H9 (cell line): Measurements from ENCODE around the gene COL27A1. TPM values are rescaled to one million over a fixed set of nuclear protein-coding genes. Genes with fewer than 3 reads are reported as not detected.

Source experiments
- DNase-seq: peaks from one replicate; pipeline ENCODE4 v3.0.0-alpha.2; 2017
- H2AFZ ChIP-seq: one replicate; pipeline ENCODE4 v1.6.1; 2013; ENCODE audit warnings: mild to moderate bottlenecking, low read length, control low read depth, moderate library complexity
- H2AK5ac ChIP-seq: 2 replicates; pipeline ENCODE4 v1.6.1; 2013; ENCODE audit warnings: low read length, control low read depth, mixed read lengths; ENCODE audit not compliant: insufficient read length
- H2BK120ac ChIP-seq: one replicate; pipeline ENCODE4 v1.6.1; 2013; ENCODE audit warnings: low read depth, mild to moderate bottlenecking, low read length, control low read depth, inconsistent platforms; ENCODE audit not compliant: poor library complexity, severe bottlenecking
- H2BK12ac ChIP-seq: 2 replicates; pipeline ENCODE4 v1.6.1; 2013; ENCODE audit warnings: low read length, control low read depth, mixed read lengths, low read depth; ENCODE audit not compliant: insufficient read length
- H2BK15ac ChIP-seq: 2 replicates; pipeline ENCODE4 v1.6.1; 2013; ENCODE audit warnings: low read depth, low read length, control low read depth
- H2BK20ac ChIP-seq: one replicate; pipeline ENCODE4 v1.6.1; 2013; ENCODE audit warnings: low read depth, mild to moderate bottlenecking, low read length, control low read depth, inconsistent platforms; ENCODE audit not compliant: poor library complexity, severe bottlenecking
- H2BK5ac ChIP-seq: 2 replicates; pipeline ENCODE4 v1.6.1; 2013; ENCODE audit warnings: low read length, control low read depth, mixed read lengths; ENCODE audit not compliant: insufficient read length
- H3K14ac ChIP-seq: 2 replicates; pipeline ENCODE4 v1.6.1; 2013; ENCODE audit warnings: low read length, control low read depth; ENCODE audit not compliant: insufficient read depth
- H3K18ac ChIP-seq: 2 replicates; pipeline ENCODE4 v1.6.1; 2013; ENCODE audit warnings: low read depth, mild to moderate bottlenecking, mixed read lengths, low read length, control low read depth; ENCODE audit not compliant: insufficient read length
- H3K23ac ChIP-seq: 2 replicates; pipeline ENCODE4 v1.6.1; 2013; ENCODE audit warnings: low read length, control low read depth, mixed read lengths, low read depth; ENCODE audit not compliant: insufficient read length
- H3K23me2 ChIP-seq: 2 replicates; pipeline ENCODE4 v1.6.1; 2013; ENCODE audit warnings: low read depth, mild to moderate bottlenecking, mixed read lengths, low read length, control low read depth; ENCODE audit not compliant: insufficient read length, poor library complexity, severe bottlenecking
- H3K27ac ChIP-seq: 2 replicates; pipeline ENCODE4 v1.5.1; 2013; ENCODE audit warnings: low read length, control low read depth, mixed read lengths, low read depth; ENCODE audit not compliant: insufficient read length
- H3K27me3 ChIP-seq: 2 replicates; pipeline ENCODE4 v1.6.1; 2013; ENCODE audit warnings: low read length, control low read depth, inconsistent platforms; ENCODE audit not compliant: insufficient read depth
- H3K4ac ChIP-seq: 2 replicates; pipeline ENCODE4 v1.6.1; 2013; ENCODE audit warnings: low read depth, mild to moderate bottlenecking, control low read depth, inconsistent platforms, low read length, moderate library complexity
- H3K4me1 ChIP-seq: 2 replicates; pipeline ENCODE4 v1.6.1; 2013; ENCODE audit warnings: low read length, control low read depth, inconsistent platforms; ENCODE audit not compliant: insufficient read depth
- H3K4me2 ChIP-seq: 2 replicates; pipeline ENCODE4 v1.6.1; 2013; ENCODE audit warnings: low read length, control low read depth, mixed read lengths; ENCODE audit not compliant: insufficient read length, insufficient read depth
- H3K56ac ChIP-seq: 2 replicates; pipeline ENCODE4 v1.6.1; 2013; ENCODE audit warnings: low read depth, mild to moderate bottlenecking, mixed read lengths, low read length, control low read depth; ENCODE audit not compliant: insufficient read length
- H3K79me1 ChIP-seq: 2 replicates; pipeline ENCODE4 v1.6.1; 2013; ENCODE audit warnings: low read depth, mild to moderate bottlenecking, moderate library complexity, low read length, control low read depth, inconsistent platforms; ENCODE audit not compliant: insufficient read depth, poor library complexity, severe bottlenecking
- H3K79me2 ChIP-seq: 2 replicates; pipeline ENCODE4 v1.6.1; 2013; ENCODE audit warnings: low read length, control low read depth, inconsistent platforms; ENCODE audit not compliant: insufficient read depth
- H3K9ac ChIP-seq: 2 replicates; pipeline ENCODE4 v1.6.1; 2013; ENCODE audit warnings: low read length, control low read depth, mixed read lengths; ENCODE audit not compliant: insufficient read length; ENCODE audit errors: extremely low read depth
- H3K9me3 ChIP-seq: one replicate; pipeline ENCODE4 v1.6.1; 2013; ENCODE audit warnings: low read depth, low read length, inconsistent platforms; ENCODE audit not compliant: control insufficient read depth
- H3T11ph ChIP-seq: one replicate; pipeline ENCODE4 v1.6.1; 2013; ENCODE audit warnings: mild to moderate bottlenecking, low read length, control low read depth, inconsistent platforms
- H4K20me1 ChIP-seq: one replicate; pipeline ENCODE4 v1.6.1; 2013; ENCODE audit not compliant: control insufficient read depth, insufficient read length, insufficient read depth
- H4K5ac ChIP-seq: 2 replicates; pipeline ENCODE4 v1.6.1; 2013; ENCODE audit warnings: low read depth, mild to moderate bottlenecking, mixed read lengths, low read length, control low read depth; ENCODE audit not compliant: insufficient read length
- H4K8ac ChIP-seq: replicated peaks from 2 replicates; pipeline ENCODE4 v1.6.1; 2013; ENCODE audit warnings: low read length, control low read depth, mixed read lengths, low read depth; ENCODE audit not compliant: insufficient read length
- H4K91ac ChIP-seq: 2 replicates; pipeline ENCODE4 v1.6.1; 2013; ENCODE audit warnings: low read depth, mild to moderate bottlenecking, moderate library complexity, mixed read lengths, low read length, control low read depth; ENCODE audit not compliant: insufficient read length
- H3K27ac Mint-ChIP-seq, 3 experiments: 2 replicates in 2 of 3; 3 replicates in 1 of 3; pipeline ENCODE4 v1.8.0; 2020 to 2021; ENCODE audit warnings: mixed read lengths in 3 of 3, mild to moderate bottlenecking in 1 of 3, moderate library complexity in 1 of 3
- H3K27me3 Mint-ChIP-seq: 2 replicates; pipeline ENCODE4 v1.8.0; 2021; ENCODE audit warnings: low read depth, mild to moderate bottlenecking, moderate library complexity, mixed read lengths
- H3K36me3 Mint-ChIP-seq, 3 experiments: 2 replicates in 2 of 3; 3 replicates in 1 of 3; pipeline ENCODE4 v1.8.0; 2020 to 2021; ENCODE audit warnings: low read depth in 3 of 3, mixed read lengths in 3 of 3; ENCODE audit not compliant: insufficient read depth in 1 of 3
- H3K4me1 Mint-ChIP-seq, 2 experiments: 2 replicates each; pipeline ENCODE4 v1.8.0; 2020; ENCODE audit warnings: mixed read lengths in 2 of 2
- H3K4me3 Mint-ChIP-seq, 2 experiments: 2 replicates in 1 of 2; 3 replicates in 1 of 2; pipeline ENCODE4 v1.8.0; 2020 to 2021; ENCODE audit warnings: mild to moderate bottlenecking in 2 of 2, mixed read lengths in 2 of 2, moderate library complexity in 1 of 2
- H3K9me3 Mint-ChIP-seq, 2 experiments: 2 replicates in 1 of 2; 3 replicates in 1 of 2; pipeline ENCODE4 v1.8.0; 2020; ENCODE audit warnings: mild to moderate bottlenecking in 2 of 2, mixed read lengths in 2 of 2, moderate library complexity in 1 of 2
- CTCF ChIP-seq: fragments of 200-600 bp; sonication (generic); conservative IDR thresholded peaks from 3 replicates; pipeline ENCODE4 v1.8.0; 2021; ENCODE audit warnings: antibody characterized with exemption, mild to moderate bottlenecking
- WGBS: extraction: QIAGEN DNeasy Blood & Tissue Kit; methylation state at CpG from one replicate; pipeline ENCODE4 v1.1.7; 2013; ENCODE audit warnings: missing lambda C conversion rate, low lambda C conversion rate, mixed read lengths; ENCODE audit not compliant: insufficient read length; ENCODE audit errors: extremely low coverage; 5-methylcytosine and 5-hydroxymethylcytosine counted together
- total RNA-seq: library from RNA; stranded (reverse); gene quantifications from 2 replicates; pipeline ENCODE4 v1.2.1, GENCODE V29; 2021

The COL27A1 gene
- total RNA-seq, 1 experiment from 2014 or later = 17.9 TPM

- no peak overlapping the region for H2BK120ac ChIP-seq
- no peak overlapping the region for H2BK12ac ChIP-seq
- no peak overlapping the region for H4K5ac ChIP-seq
- DNase-seq = no peak
- no peak overlapping the region for H3K23ac ChIP-seq
- H3K27me3 ChIP-seq = no peaks in the 10 kb centered on the region
- Mint-ChIP-seq H3K27ac (no peak overlapping the region), H3K27me3 (no peaks in the 10 kb centered on the region; the same call in 1 of the 2 replicates), H3K9me3 (no peaks in the 10 kb centered on the region), H3K4me1 (peaks cover 12 to 18% of the 10 kb centered on the region in 2 experiments), H3K4me3 (no peak overlapping the region), H3K36me3 (peaks cover 40 to 81% (median 72%) of the 10 kb centered on the region in 3 experiments)
- H4K20me1 ChIP-seq = no peaks in the 10 kb centered on the region
- no peak overlapping the region for H3K18ac ChIP-seq
- H3K56ac ChIP-seq = no peak overlapping the region
- H4K91ac ChIP-seq = no peak overlapping the region
- H4K8ac ChIP-seq = no peak overlapping the region
- H2AK5ac ChIP-seq = no peak overlapping the region
- no peak overlapping the region for H3K27ac ChIP-seq
- peaks cover 3% of the 10 kb centered on the region for H3K4me1 ChIP-seq
- no CpG with 5 or more reads among the region's 3 CpGs for WGBS
- H2BK20ac ChIP-seq = no peak overlapping the region
- no peaks in the 10 kb centered on the region for H3K23me2 ChIP-seq
- no peaks in the 10 kb centered on the region for H3K79me1 ChIP-seq
- H3K4ac ChIP-seq = no peak overlapping the region
- TF ChIP-seq CTCF = no peak
- no peak overlapping the region for H2BK15ac ChIP-seq
- H2BK5ac ChIP-seq = no peak overlapping the region
- no peaks in the 10 kb centered on the region for H3K79me2 ChIP-seq
- H3K9me3 ChIP-seq = no peaks in the 10 kb centered on the region
- H3K4me2 ChIP-seq = no peak overlapping the region
- H3K9ac ChIP-seq = no peak overlapping the region
- no peak overlapping the region for H3K14ac ChIP-seq
- no peak overlapping the region for H3T11ph ChIP-seq
- H2AFZ ChIP-seq = no peak overlapping the region
These were observed 189.4 kb downstream of the COL27A1 start for GRCh38 chr9:114344692-114345091.
